ENCODE measurements around the gene CUL1.
A peak's percentile ranks its signal among the peaks of the same experiment; 100 is the strongest.
"Not testable (repeated sequence)": the region's sequence is repeated elsewhere in the genome, so short reads cannot be mapped to it uniquely, and the experiment has no call there.

CUL1 gene

DNA sequence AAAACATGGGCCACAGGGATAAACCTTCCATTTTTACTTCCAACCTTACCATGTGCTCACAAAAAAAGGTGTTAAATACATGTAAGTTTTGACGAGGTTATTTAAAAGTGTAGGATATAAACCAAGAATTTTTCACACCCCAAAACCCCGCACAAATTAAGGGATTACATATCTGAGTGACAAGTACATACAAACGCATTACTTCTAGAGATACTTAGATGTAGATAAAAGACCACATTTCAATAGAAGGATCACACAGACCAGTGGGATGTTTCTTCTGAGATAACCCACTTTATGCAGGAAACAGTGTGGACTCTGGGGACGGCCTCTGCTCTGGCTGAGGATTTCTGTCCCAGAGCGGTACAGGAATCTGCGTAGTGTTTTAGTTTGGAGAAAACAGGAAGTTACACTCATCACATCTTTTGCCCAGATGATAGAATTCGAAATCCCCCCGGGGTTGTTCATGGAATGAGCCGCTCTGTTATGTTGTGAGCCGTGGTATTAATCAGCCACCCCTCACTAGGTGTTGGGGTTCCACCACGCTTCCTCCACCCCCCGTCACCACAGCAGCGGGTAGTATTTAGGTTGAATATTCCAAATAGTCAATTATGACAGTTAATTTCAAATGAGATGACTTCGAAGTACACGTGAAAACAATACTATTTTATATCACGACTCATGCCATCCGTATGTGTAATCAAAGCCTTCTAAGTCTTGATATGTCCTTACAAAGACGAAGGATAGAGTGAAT, 1.3 kb upstream of the CUL1 start:
- DNase-seq: peak; percentile 19

DNA sequence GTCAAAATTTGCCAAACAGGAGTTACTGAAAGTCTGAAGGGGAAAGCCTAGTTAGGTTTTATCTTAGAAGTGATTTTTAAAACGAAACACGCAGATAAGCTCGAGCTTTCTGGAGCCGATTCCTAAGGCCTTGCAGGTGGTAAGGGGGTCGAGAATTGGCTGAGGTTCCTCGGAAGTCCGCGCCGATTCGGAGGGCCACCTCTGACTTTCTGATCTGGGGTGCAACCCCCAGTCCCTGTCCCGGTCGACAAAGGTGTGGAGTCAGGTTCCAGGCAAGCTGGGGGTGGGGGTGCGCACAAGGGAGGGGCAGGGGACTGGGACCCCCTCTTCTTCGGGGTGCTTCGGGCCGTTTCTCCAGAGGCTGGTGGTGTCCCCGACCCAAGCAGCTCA, 701 bp upstream of the CUL1 start:
- no peak for DNase-seq

DNA sequence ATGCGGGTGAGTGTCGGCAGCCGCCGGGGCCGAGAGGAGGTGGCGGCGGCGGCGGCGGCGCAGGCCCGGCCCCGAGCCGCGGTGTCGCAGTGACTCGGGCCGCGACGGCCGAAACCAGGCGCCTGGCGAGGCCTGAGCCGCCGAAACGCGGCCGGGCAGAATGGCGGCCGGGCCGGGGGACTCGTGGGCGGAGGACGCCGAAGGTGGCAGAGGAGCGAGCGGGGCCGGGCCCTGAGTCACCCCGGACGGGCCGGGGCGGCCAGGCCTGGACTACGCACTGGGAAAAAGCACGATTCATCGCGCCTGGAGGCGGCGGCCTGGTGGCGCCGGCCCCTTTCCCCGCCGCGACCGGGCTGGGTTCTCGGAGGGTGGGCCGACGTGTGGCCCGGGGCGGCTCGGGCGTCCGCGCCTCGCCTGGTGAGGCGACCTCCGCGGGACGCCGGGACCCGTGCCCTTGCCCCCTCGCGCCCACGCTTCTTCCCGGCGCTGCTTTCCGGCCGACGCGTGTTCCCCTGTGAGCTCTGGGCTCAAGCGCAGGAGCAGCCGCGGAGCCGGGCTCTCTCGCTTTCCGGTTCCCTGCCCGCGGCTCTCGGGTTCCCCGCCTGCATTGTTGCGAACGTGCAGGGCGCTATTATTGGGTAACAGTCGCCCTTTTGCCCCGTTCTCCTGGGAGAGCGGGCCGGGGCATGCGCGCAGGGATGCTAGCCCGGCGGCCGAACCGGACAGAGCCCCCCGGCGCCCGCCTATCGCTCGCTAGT, 500 bp downstream of the CUL1 start:
- peak; percentile 45 for DNase-seq

DNA sequence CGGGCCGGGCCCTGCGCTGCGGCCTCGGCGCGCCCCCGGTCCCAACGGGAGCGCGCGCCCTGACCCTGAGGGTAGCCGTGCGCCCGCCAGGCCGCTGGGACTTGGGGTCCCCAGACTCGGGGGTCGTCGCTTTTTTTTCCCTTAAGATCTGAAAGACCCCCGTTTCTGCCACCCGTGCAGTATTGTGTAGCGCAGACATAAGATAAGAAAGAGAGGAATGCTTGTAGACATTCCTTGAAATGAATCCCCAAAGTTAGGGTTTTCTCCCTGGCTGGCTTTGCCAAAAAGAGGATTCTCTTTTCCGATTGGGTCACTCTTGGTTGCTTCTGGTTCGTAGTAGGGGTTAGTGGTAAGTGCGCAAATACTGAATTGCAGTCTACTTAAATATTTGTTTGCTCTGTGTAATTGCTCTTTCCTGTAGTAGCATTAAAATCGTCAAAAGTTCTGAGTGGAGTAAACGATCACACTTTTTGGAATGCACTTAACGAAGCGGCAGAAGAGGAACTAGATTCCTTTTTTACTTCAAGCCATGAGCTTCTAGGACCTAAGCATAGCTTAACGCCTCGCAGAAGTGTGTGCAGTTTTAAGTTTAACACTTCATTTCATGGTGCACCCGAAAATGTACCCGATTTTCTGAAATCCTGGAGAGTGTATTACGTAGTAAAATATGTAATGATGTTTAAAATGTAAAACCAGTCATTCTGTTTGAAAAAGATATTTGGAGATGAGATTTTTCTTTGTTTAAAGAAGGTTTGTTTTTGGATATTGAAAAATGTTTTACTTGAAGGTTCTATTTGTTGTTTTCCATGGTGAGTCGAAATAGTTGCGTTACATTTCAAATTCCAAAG, 1.3 kb downstream of the CUL1 start:
- no peak for DNase-seq

DNA sequence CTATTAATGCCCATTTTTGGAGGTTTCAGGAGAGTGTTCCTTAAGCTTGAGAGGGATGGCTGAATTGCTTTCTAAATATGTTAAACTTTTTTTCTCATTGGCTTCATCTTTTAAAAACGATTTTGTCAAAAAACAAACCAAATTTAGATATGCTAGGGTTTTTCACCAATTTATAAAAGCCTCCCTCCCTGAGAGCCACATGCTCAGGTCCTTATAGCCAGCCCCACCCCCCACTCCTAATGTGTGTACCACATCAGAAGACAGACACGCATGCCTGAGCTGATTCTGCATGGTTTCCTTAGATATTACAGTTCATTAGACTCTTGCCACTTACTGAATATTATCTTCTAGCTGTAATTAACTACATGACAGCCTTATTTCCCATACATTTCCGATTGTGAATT, 2.0 kb downstream of the CUL1 start:
- peak; percentile 52 for DNase-seq

DNA sequence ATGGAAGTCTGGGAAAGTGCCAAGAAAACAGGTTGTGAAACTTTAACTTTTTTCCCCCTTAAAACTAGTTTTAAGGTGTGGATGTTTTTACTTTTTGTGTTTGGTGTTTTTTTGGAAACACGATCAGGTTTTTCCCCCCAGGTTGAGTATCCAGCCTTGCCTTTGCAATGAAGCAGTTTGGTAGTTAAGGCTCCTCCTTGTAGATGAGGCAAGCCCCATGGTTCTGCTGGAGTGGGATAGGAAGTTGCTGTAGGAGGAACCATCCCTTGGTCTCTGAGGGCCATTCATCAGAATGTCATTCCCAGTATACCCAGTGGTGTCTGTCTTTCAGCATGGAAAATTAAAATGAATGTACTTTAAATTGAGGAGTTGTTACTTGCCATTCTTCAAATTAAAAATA, 2.7 kb downstream of the CUL1 start:
- DNase-seq: no peak

DNA sequence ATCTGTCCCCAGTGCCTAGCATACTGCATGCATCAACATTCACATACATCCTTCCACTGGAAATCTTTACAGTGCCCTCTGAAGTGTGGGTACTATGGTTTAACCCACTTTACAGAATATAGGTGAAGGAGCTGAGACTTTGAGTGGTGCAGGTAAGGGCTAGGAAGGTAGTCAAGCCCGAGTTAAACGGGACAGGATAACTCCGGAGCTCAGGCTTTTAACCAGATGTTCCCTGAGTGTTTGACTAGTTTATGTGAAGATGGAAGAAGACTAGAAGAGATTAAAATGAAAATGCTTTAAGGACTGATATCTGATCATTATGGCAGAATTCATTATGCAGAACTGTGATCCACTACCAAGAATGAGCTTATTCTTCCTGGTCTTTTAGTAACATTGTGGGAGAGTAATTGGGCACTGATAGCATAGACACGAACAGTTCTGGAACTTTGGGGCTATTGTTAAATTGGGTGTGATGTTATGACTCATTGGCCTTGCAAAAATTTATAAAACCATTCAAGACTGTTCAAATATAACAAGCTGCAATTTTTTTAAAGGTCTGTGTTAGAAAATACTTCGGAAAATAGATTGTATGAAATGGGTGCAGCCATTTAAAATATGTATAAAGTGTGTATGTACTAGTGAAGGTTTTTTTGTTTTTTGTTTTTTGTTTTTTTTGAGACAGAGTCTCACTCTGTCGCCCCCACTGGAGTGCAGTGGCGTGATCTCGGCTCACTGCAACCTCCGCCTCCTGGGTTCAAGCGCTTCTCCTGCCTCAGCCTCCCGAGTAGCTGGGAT, 4.4 kb downstream of the CUL1 start:
- no peak for DNase-seq

DNA sequence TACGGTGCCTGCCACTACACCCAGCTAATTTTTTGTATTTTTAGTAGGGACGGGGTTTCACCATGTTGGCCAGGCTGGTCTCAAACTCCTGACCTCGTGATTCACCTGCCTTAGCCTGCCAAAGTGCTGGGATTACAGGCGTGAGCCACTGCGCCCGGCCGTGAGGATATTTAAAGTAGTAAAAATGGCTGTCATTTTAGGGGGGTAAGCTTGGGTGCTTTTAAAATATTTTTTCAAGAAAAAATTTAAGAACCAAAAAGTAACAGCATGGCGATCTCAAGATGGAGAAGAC, 4.9 kb downstream of the CUL1 start:
- not testable (repeated sequence) for DNase-seq

DNA sequence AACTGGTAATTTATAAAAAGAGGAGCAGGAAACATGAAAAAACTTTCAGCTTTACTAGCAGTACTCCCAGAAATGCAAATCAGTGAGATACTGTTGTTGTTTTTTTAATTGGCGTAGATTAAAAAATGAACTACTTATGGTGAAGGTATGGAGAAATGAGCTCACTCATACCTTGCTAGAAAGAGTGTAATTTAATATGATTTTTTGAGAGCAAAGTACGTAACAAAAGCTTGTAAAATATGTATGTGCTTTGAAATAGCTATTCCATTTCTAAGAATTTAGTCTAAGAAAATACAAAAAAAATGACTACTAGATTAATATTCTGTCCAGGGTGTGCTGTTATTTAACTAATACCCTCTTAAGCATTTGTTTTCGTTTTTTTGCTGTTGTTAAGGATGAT, 5.5 kb downstream of the CUL1 start:
- no peak for DNase-seq

DNA sequence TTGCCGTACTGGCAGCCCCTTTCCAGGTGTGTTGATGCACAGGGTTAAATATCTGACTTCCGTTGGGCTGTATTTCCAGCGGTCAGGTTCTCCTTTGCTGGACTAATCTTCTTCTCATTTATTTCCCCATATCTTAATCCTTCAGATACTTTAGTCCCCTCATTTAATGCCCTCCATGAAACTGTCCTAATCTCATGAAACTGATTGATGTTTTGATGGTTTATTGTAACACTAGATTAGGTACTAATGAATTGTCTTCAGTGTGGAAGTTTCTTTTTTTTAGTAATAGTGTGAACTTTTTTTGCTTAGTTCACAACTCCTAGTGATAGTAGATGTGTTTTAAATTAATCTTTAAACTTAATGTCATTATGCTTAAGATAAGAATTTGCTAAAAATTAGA, 6.3 kb downstream of the CUL1 start:
- no peak for DNase-seq

DNA sequence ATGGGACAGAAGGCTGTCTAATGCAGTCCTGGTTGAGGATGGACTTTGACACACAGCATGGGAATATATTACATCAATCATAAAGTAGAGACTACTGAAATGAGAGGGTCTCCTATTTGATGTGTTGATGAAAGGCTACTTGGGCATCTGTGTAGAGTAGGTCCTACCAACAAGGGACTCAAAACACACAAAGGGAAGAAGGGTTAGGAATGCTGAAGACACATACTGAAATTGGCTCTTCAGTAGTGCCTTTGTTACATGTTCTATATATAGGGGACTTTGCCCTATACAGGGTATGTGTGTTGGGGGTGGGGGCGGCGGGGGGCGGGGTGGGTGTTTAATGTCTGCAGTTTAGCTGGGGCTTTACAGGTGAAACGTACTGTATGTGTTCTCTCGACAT, 7.7 kb downstream of the CUL1 start:
- no peak for DNase-seq

DNA sequence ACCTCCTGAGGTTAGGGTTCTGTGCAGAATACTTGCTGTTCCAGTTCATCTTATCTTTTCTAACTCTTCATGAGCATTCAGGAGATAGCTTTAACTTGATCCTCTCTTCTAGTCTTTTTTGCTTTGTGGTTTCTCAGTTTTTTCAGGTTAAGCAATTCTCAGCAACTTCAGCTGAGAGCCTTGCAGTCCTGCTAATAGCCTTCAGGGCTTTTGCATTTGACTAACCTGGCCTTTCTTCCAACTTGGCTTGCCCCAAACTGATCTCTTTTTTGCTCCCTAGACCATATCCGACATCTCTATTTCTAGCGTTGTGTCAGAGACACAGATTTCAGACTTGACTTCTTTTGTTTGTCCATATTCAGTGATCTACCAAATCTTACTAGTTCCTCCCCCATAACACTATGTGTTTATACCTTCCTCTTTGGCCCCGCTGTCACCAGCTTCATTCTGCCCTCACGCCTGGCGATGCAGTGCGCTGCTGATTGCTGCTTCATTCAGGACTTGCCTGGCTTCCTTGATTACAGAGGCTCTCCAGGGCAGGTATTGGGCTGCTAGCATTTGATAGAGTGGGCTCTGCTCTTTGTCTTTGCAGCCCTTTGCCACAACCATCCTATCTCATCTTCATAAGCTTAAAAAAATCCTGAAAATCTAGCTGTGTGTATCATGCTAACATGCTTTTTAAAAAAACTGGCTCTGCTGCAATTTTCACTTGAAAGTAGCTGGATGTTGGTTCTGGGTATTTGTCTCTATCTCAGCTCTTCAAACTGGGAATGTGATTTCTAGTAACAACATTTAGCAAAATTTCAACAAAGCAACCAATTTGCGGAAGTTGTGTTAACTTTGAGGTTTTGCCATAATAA, 9.6 kb downstream of the CUL1 start:
- DNase-seq: no peak

DNA sequence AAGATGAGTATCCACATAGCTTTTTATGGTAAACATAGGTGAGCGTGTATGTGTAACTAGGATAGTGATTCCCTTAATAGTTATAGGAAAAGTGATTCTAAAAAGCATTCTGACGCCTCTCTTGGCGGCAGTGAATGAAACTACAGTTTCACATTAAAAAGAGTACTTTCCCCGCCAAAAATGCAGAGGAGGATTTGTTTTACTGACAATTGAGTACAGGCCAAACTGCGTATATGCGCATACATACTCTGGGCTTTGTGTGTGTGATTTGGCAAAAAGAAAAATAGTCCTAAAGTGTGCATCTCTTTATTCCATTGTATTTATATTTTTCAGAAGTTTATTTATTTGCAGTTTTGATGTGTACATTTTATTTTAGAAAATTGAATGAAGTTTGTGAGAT, 10.3 kb downstream of the CUL1 start:
- DNase-seq: no peak

DNA sequence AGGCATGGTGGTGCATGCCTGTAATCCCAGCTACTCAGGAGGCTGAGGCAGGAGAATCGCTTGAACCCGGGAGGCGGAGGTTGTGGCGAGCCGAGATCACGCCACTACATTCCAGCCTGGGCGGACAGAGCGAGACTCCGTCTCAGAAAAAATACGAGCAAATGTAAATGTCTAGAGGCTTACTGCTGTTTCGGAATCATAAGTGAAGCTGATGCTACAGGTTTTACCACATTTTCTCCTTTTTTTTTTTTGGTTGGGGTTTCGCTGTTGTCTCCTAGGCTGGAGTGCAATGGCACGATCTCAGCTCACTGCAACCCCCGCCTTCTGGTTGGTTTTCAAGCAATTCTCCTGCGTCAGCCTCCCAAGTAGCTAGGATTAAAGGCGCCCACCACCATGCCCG, 11.7 kb downstream of the CUL1 start:
- not testable (repeated sequence) for DNase-seq

DNA sequence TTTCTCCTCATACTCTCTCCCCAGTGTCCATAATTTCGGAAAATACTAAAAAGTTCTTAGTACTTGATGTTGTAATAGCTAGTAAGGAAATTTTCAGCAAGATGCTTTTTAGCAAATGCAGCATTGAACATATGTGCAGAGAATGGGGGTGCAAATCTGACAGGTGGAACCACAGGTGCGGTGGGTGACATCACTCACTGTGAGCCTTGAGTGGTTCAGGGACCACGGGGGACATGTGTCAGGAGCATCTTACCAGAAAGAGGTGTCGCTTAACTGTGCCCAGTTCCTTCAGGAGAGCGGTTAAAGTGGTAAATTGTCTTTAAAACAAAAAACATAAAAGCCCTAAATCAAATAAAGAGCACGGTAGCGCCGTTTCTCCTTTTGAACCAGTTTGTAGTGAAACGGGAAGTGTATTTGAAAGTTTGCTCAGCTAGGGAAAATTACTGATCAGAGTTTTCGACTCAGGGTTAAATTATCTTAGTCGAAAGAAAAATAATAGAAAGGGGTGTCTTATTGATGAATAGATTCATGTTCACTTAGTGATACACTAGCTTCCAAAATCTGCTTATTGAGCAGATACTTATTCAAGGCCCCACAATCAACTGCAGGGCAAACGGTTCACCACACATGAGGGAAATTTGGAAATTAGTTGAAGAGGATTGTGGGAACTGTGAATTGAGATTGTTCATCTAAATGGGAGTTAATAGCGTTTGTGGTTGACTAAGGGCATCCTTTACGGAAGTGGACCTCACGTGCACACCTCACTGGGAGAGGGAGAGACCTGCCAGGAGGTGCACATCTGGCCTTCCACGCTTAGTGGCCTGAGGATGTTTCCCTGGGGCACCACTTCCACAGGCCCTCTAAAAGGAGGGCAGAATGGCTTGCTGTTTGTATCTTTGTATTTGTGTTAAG, 12.7 kb downstream of the CUL1 start:
- DNase-seq: no peak

DNA sequence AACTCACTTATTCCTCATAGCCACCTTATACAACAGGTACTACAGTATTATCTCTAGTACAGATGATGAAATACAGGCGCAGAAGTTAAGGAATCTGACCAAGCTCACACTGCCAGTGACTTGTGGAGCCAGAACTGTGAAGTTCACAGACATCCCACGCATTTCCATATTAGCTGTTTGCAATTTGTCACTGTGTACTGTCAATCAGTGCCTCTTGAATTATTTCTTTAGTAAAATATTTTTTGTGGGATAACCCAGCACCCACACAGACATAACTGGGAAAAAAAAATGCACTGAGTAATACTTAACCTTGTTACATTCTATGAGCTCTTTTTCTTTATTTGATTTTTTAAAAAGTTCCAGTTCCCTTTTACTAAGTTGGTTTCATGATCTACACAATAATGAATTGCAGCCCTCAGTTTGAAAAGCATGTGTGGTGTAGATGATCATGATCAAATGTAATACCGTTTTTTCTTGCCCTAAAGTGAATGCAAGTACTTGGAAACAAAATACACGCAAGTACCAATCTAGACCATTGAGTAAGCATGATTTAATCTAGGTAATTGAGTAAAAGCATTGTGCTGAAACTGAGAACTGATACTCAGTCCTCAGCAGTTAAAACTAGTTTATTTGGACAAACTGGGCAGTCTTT, 14.1 kb downstream of the CUL1 start:
- DNase-seq: no peak

DNA sequence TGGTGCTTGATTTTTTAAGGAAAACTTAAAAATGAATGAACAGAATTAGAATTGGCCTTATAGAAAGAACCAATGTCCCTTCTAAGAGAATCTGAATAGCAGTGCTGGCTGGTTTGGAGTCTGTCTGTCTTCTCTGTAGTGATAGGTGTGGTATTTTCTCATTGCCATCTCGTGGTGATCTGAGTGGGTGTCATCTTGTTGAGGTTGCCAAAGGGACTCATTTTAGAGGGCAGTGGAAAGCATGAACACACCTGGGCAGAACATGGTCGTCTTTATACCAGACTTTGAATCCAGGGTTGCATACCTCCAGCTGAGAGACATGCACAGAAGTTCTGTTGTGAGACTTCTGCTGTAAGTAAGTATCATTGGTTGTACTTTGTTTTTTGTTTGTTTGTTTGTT, 15.8 kb downstream of the CUL1 start:
- DNase-seq: no peak

DNA sequence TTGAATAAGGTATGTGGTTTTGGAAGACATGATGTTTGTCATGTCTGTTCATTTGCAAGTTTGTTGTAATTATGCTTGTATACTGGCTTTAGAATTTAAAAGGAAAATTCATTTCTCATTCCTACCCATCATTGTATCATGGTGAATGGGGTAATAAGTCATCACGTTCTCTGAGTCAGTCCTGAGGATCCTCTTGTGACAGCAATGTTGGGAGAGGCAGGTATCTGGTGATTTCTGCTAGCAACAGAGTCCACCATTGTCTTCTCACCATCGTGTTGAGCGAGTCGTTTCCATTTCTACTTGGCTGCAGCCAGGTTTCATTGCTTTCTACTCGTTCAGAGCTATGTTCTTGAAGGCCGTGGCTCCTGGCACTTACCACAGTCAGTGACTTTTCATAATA, 16.3 kb downstream of the CUL1 start:
- no peak for DNase-seq

DNA sequence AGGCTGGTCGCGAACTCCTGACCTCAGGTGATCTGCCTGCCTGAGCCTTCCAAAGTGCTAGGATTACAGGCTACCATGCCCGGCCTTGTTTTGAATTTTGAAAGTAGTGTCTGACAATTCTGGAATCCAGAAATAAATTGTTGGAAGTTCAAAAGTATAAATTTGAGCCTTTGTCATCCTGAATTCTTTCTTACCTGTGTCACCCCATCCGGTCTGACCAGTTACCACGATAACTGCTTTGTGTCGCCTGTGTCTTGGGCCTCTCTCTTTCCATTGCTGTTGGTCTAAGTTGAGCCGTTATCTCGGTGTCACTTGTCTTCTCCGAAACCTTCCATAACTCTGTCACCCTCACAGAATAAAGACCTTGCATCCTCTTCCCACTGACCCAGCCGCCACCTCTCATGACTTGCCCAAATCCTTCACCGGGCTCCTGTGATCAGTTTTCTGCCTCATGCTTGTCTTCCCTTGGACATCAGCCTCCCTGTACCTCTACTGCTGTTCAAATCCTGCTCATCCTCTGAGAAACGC, 18.6 kb downstream of the CUL1 start:
- no peak for DNase-seq

DNA sequence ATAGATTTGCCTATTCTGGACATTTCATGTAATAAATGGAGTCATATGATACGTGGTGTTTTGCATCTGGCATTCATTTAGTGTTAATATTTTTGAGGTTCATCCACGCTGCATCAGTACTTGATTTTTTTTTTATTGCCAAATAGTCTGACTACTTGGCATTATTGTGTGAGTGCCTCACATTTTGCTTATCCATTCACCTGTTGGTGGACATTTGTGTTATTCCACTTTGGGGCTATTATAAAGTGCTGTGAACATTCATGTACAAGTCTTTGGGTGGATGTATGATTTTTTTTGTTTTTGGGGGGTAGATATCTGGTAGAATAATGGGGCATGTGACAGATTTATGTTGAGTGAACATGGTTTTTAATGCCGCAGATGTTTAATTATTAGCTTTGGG, 19.7 kb downstream of the CUL1 start:
- no peak for DNase-seq

Data from activated CD4-positive, alpha-beta T cell treated with anti-CD3 and anti-CD28 coated beads, Interleukin-2, amount 50 U/mL, for 1 hour (primary cell).